GM18526 (cell line): Measurements from ENCODE around the gene PPIP5K2.

ENCODE experiments used
- POLR2A ChIP-seq: IDR thresholded peaks from 3 replicates; pipeline ENCODE4 v1.6.1; 2011; ENCODE audit not compliant: insufficient read length; ENCODE audit errors: extremely low read depth

The PPIP5K2 gene

GRCh38 chr5:103174147-103174546, 54.0 kb downstream of the PPIP5K2 start:
- TF ChIP-seq POLR2A, result no peak

- no peak for TF ChIP-seq POLR2A
Observed at GRCh38 chr5:103177543-103177942, 57.4 kb downstream of the PPIP5K2 start.

- no peak for TF ChIP-seq POLR2A
Observed at GRCh38 chr5:103178167-103178566, 58.1 kb downstream of the PPIP5K2 start.

- no peak for TF ChIP-seq POLR2A
Observed at GRCh38 chr5:103186152-103186551, 66.1 kb downstream of the PPIP5K2 start.

DNA sequence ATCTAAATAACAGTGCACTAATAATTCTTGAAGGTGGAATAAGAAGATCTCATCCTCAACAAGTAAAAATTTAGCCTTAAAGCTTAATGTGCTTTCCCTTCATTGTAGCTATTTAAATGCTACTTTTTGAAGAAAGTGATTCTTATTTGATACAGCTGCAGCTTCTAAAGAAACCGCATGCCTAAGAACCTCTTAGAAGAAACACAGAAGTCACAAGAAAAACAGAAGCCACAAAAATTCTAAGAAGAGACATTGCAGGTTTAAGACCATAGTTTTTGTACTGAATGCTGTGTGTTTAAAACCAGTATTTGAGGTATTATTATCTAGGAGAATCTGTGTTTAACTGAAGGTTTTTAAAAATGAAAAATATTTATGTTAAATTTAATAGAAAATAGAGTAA, 68.3 kb downstream of the PPIP5K2 start:
- no peak for TF ChIP-seq POLR2A

- no peak for TF ChIP-seq POLR2A
Observed at GRCh38 chr5:103203226-103203625, 83.1 kb downstream of the PPIP5K2 start.

GRCh38 chr5:103205991-103206700, 86.0 kb downstream of the PPIP5K2 start:
- TF ChIP-seq POLR2A, result no peak

DNA sequence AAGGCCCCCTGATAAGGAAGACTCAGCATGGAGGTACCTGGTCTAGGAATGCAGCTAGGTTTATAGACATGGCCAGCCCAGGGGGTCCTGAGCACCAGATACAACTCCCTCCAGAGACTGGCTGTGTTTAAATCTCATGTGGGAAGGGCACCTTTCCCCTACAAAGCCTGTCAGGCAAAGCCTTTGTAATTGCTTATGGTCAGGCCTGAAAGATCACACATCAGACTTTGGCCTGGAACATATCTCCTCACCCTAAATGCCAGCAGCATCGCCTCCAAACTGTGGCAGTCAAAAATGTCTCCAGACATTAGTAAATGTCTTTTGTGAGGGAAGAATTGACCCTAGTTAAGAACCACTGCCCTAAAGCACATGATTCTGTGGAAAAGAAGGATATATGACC, 86.9 kb downstream of the PPIP5K2 start:
- TF ChIP-seq POLR2A, result no peak

GRCh38 chr5:103207653-103208052, 87.6 kb downstream of the PPIP5K2 start:
- TF ChIP-seq POLR2A, result no peak

- no peak for TF ChIP-seq POLR2A
Observed at GRCh38 chr5:103208460-103208859, 88.4 kb downstream of the PPIP5K2 start.

DNA sequence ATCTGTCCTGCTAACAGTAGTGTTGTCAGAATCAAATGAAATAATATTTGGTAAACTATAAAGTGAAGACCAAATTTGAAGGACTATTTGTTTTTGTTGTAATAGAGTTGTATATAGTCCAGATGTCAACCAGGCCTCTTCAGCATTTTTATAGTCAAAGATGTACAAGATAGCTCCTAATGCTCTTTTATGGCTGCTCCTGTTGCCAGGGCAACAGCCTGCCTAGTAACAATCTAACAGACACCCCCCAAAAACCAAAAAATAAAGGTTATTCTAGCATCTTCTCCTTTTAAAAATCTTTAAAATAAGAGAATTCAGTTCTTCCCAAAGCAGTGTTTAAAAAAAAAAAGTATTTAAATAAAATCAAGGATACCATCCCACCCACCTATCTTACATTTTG, 89.0 kb downstream of the PPIP5K2 start:
- no peak for TF ChIP-seq POLR2A

GRCh38 chr5:103210952-103211351, 90.9 kb downstream of the PPIP5K2 start:
- no peak for TF ChIP-seq POLR2A

GRCh38 chr5:103211576-103212561, 91.8 kb downstream of the PPIP5K2 start:
- TF ChIP-seq POLR2A, result no peak

DNA sequence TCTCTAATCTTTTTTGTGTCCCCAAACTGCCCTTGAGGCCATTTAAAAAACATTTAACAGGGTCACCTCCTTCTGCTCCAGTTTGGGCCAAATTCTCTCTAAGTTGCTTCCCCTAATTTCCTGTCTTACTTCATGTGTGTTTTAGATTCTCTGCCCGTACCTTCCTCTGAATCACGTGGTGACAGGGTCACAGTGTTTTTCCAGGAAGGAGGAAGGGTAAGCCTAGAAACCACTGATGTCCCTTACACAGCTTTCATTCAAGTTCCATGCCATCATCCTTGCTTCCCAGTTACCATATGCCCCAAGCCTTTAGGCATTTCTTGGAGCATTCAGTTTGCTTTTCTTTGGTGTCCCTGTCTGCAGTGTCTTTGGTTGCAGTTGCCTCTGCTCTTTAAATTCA, 96.0 kb downstream of the PPIP5K2 start:
- no peak for TF ChIP-seq POLR2A

DNA sequence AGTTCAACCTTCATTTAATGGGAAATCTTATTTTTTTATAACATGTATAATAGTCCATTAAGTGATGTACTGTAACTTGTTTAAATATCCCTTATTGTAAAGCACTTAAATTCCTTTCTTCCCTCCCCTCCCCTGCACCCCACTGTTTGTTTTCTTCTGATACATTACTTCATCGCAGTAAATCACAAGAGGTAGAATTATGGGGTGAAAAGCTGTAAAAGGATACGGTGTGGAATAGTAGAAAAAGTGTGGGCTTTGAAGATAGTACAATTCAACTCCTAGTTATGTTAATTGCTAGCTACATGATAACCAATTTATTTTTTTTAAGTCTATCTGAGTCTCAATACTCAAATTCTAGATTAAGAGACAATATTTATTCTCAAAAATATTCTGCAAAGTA, 96.6 kb downstream of the PPIP5K2 start:
- TF ChIP-seq POLR2A, result no peak

- no peak for TF ChIP-seq POLR2A
Observed at GRCh38 chr5:103217101-103217500, 97.0 kb downstream of the PPIP5K2 start.
